Esophagus squamous epithelium (tissue), 4 donors: ENCODE results near the gene ST6GALNAC1.

Source experiments
- CTCF ChIP-seq, 6 experiments: fragments of 450-650 bp in 4 of 6; fragments of 200-600 bp in 2 of 6; sonication (generic) in 2 of 6; IDR thresholded peaks; one replicate each; pipeline ENCODE4 v1.5.1; 2016 to 2019; ENCODE audit warnings: antibody characterized with exemption in 6 of 6, mild to moderate bottlenecking in 4 of 6, moderate library complexity in 4 of 6
- POLR2A ChIP-seq, 4 donors: fragments of 450-650 bp; IDR thresholded peaks; one replicate each; pipeline ENCODE4 v1.6.1; 2017; ENCODE audit warnings: antibody characterized with exemption in 4 of 4, mild to moderate bottlenecking in 4 of 4, moderate library complexity in 3 of 4

DNA sequence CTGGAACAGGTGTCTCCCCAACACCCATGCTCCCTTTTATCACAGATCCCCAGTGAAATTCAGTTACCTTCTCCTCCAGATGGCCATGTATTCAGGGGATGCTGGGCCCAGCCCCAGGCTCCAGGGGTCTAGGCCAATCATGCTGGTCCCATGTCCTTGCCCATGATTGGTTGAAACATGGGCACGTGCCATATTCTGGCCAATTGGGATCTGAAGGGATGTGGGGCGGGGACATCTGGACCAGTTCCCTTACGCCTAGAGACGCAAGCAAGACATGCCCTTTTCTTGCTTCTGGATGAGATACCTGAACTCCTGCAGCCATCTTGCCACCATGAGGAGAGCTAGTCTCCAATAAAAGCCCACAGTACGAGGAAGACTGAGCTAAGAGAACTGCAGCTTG, 31.0 kb upstream of the ST6GALNAC1 start:
- TF ChIP-seq CTCF (IDR thresholded peaks at IDR 0.05): no peak
- no peak for TF ChIP-seq POLR2A (IDR thresholded peaks at IDR 0.05)
